Tibial nerve (tissue), 4 donors: ENCODE measurements around the gene NELL2. TPM values are rescaled to one million over a fixed set of nuclear protein-coding genes. Genes with fewer than 3 reads are reported as not detected.

Experiments used
- DNase-seq, 2 donors: peaks; one replicate each; pipeline ENCODE4 v3.0.0-alpha.2; 2019; ENCODE audit warnings: low spot score in 2 of 2
- H3K27ac ChIP-seq, 4 donors: fragments of 200-600 bp; sonication (generic) in 3 of 4; one replicate each; pipeline ENCODE4 v1.5.1; 2017 to 2019; ENCODE audit warnings: mild to moderate bottlenecking in 1 of 4
- H3K27me3 ChIP-seq, 2 donors: fragments of 200-600 bp; sonication (generic) in 1 of 2; one replicate each; pipeline versions ENCODE4 v1.5.1 to v1.6.0; 2017 to 2019
- H3K36me3 ChIP-seq, 3 donors: fragments of 200-600 bp; sonication (generic); one replicate each; pipeline ENCODE4 v1.5.1; 2018 to 2019
- H3K4me1 ChIP-seq, 4 donors: fragments of 200-600 bp; sonication (generic) in 3 of 4; one replicate each; pipeline ENCODE4 v1.5.1; 2017 to 2019
- H3K4me3 ChIP-seq, 4 donors: fragments of 200-600 bp; sonication (generic) in 3 of 4; one replicate each; pipeline ENCODE4 v1.5.1; 2017 to 2019; ENCODE audit warnings: mild to moderate bottlenecking in 1 of 4, moderate library complexity in 1 of 4
- H3K9me3 ChIP-seq, 4 donors: fragments of 200-600 bp; sonication (generic) in 3 of 4; one replicate each; pipeline ENCODE4 v1.5.1; 2017 to 2019
- CTCF ChIP-seq, 5 experiments: fragments of 200-600 bp in 3 of 5; fragments of 450-650 bp in 2 of 5; sonication (generic) in 3 of 5; IDR thresholded peaks; one replicate each; pipeline ENCODE4 v1.5.1; 2016 to 2019; ENCODE audit warnings: antibody characterized with exemption in 5 of 5, mild to moderate bottlenecking in 3 of 5, moderate library complexity in 2 of 5
- EP300 ChIP-seq, 2 donors: sonication (generic); formaldehyde crosslinking; IDR thresholded peaks; one replicate each; pipeline ENCODE4 v1.6.1; 2017; ENCODE audit warnings: antibody characterized with exemption in 2 of 2, mild to moderate bottlenecking in 1 of 2
- POLR2A ChIP-seq, 2 donors: fragments of 450-650 bp; IDR thresholded peaks; one replicate each; pipeline ENCODE4 v1.6.1; 2017; ENCODE audit warnings: antibody characterized with exemption in 2 of 2, mild to moderate bottlenecking in 2 of 2, moderate library complexity in 2 of 2
- WGBS, 2 donors: methylation state at CpG; one replicate each; pipeline ENCODE4 v1.1.5; 2018; 5-methylcytosine and 5-hydroxymethylcytosine counted together
- total RNA-seq, 4 donors: library from RNA; depleted of rRNA; stranded (reverse); fragments of >200 nt; gene quantifications; one replicate each; pipeline ENCODE4 v1.1.0, GENCODE V29; 2016

The NELL2 gene
- total RNA-seq, 4 donors from 2014 or later = 0.22 to 0.90 (median 0.63) TPM; not detected in 1

GRCh38 chr12:44551631-44552030 lies 324.5 kb downstream of the NELL2 start:
- Histone ChIP-seq H3K36me3 (no peaks in the 10 kb centered on the region), H3K4me3 (no peak overlapping the region), H3K27ac (no peak overlapping the region), H3K4me1 (no peaks in the 10 kb centered on the region), H3K27me3 (no peaks in the 10 kb centered on the region), H3K9me3 (no peaks in the 10 kb centered on the region)
- no peak for DNase-seq
- 70 to 85% methylated on average over 2 of the region's 2 CpGs for WGBS, 2 donors
- TF ChIP-seq POLR2A (IDR thresholded peaks at IDR 0.05) (no peak), EP300 (IDR thresholded peaks at IDR 0.05) (no peak), CTCF (IDR thresholded peaks at IDR 0.05) (no peak)

- Histone ChIP-seq H3K9me3 (no peaks in the 10 kb centered on the region), H3K4me1 (no peaks in the 10 kb centered on the region), H3K36me3 (no peaks in the 10 kb centered on the region), H3K4me3 (no peak overlapping the region), H3K27me3 (no peaks in the 10 kb centered on the region), H3K27ac (no peak overlapping the region)
- no peak for DNase-seq
- TF ChIP-seq EP300 (IDR thresholded peaks at IDR 0.05) (no peak), POLR2A (IDR thresholded peaks at IDR 0.05) (no peak), CTCF (IDR thresholded peaks at IDR 0.05) (no peak)
- WGBS, 2 donors = 92 to 93% methylated on average over 5 of the region's 5 CpGs
These were observed 325.7 kb downstream of the NELL2 start for GRCh38 chr12:44550377-44550776.

GRCh38 chr12:44546060-44546459 lies 330.1 kb downstream of the NELL2 start:
- Histone ChIP-seq H3K4me3 (no peak overlapping the region), H3K36me3 (no peaks in the 10 kb centered on the region), H3K27me3 (no peaks in the 10 kb centered on the region), H3K27ac (no peak overlapping the region), H3K9me3 (no peaks in the 10 kb centered on the region), H3K4me1 (no peaks in the 10 kb centered on the region)
- WGBS, 2 donors = 81 to 92% methylated on average over 1 of the region's 1 CpG
- no peak for DNase-seq
- TF ChIP-seq POLR2A (IDR thresholded peaks at IDR 0.05) (no peak), CTCF (IDR thresholded peaks at IDR 0.05) (no peak), EP300 (IDR thresholded peaks at IDR 0.05) (no peak)

GRCh38 chr12:44544018-44544417 lies 332.1 kb downstream of the NELL2 start:
- TF ChIP-seq EP300 (IDR thresholded peaks at IDR 0.05) = no peak
- no peak for TF ChIP-seq POLR2A (IDR thresholded peaks at IDR 0.05)
- no peak for TF ChIP-seq CTCF (IDR thresholded peaks at IDR 0.05)
- no peaks in the 10 kb centered on the region for H3K36me3 ChIP-seq
- no peaks in the 10 kb centered on the region for H3K27me3 ChIP-seq

GRCh38 chr12:44542716-44543115 lies 333.4 kb downstream of the NELL2 start:
- no peak for TF ChIP-seq EP300 (IDR thresholded peaks at IDR 0.05)
- TF ChIP-seq POLR2A (IDR thresholded peaks at IDR 0.05) = no peak
- TF ChIP-seq CTCF (IDR thresholded peaks at IDR 0.05) = no peak
- no peaks in the 10 kb centered on the region for H3K36me3 ChIP-seq
- 65 to 73% methylated on average over 1 of the region's 1 CpG for WGBS, 2 donors
- DNase-seq = no peak
- H3K4me3 ChIP-seq = no peak overlapping the region
- no peaks in the 10 kb centered on the region for H3K9me3 ChIP-seq
- no peaks in the 10 kb centered on the region for H3K4me1 ChIP-seq
- H3K27ac ChIP-seq = no peak overlapping the region
- H3K27me3 ChIP-seq = no peaks in the 10 kb centered on the region

More at GRCh38 chr12:44544018-44544417, 332.1 kb downstream of the NELL2 start:
- no peak overlapping the region for H3K27ac ChIP-seq
- WGBS, 2 donors = 93 to 95% methylated on average over 3 of the region's 3 CpGs
- DNase-seq = no peak
- no peak overlapping the region for H3K4me3 ChIP-seq
- H3K9me3 ChIP-seq = no peaks in the 10 kb centered on the region
- no peaks in the 10 kb centered on the region for H3K4me1 ChIP-seq
